HG02642 (cell line): ENCODE measurements around the gene RNU6-7.

Experiments used
- ATAC-seq: cut with Tn5 transposase; IDR thresholded peaks from one replicate; pipeline ENCODE4 v1.9.1; 2021; ENCODE audit warnings: mild to moderate bottlenecking; ENCODE audit not compliant: unreplicated experiment, poor library complexity

Gene RNU6-7

GRCh38 chr14:32201816-32202490 is at the start of gene RNU6-7:
RNU6-7 (plus strand) TSS chr14:32202045.
- ATAC-seq = no peak

GRCh38 chr14:32166029-32166428 is 35.8 kb upstream of the RNU6-7 start:
- no peak for ATAC-seq

- ATAC-seq = no peak
These were observed 34.9 kb upstream of the RNU6-7 start for GRCh38 chr14:32166924-32167323.

GRCh38 chr14:32167907-32168306 is 33.9 kb upstream of the RNU6-7 start:
- no peak for ATAC-seq

- no peak for ATAC-seq
These were observed 32.7 kb upstream of the RNU6-7 start for GRCh38 chr14:32169191-32169590.

- ATAC-seq = no peak
These were observed 30.4 kb upstream of the RNU6-7 start for GRCh38 chr14:32171469-32171868.

- ATAC-seq = no peak
These were observed 18.4 kb upstream of the RNU6-7 start for GRCh38 chr14:32183151-32184058.

- ATAC-seq = no peak
These were observed 16.7 kb upstream of the RNU6-7 start for GRCh38 chr14:32185097-32185496.

- ATAC-seq = no peak
These were observed 15.6 kb upstream of the RNU6-7 start for GRCh38 chr14:32186248-32186647.

GRCh38 chr14:32189811-32190210 is 12.0 kb upstream of the RNU6-7 start:
- ATAC-seq = no peak

GRCh38 chr14:32190673-32191072 is 11.2 kb upstream of the RNU6-7 start:
- ATAC-seq = no peak

- ATAC-seq = no peak
These were observed 9.0 kb upstream of the RNU6-7 start for GRCh38 chr14:32192712-32193373.

GRCh38 chr14:32193532-32193931 is 8.3 kb upstream of the RNU6-7 start:
- ATAC-seq = no peak

GRCh38 chr14:32195636-32196035 is 6.2 kb upstream of the RNU6-7 start:
- no peak for ATAC-seq

- ATAC-seq = peak; percentile 40
These were observed 3.9 kb upstream of the RNU6-7 start for GRCh38 chr14:32197919-32198318.

GRCh38 chr14:32200368-32201192 is 1.3 kb upstream of the RNU6-7 start:
- ATAC-seq = no peak

- ATAC-seq = peak; percentile 57
These were observed 541 bp upstream of the RNU6-7 start for GRCh38 chr14:32201193-32201815.

- no peak for ATAC-seq
These were observed 699 bp downstream of the RNU6-7 start for GRCh38 chr14:32202491-32202997.
